ENCODE results near the gene SAA1.

DNA sequence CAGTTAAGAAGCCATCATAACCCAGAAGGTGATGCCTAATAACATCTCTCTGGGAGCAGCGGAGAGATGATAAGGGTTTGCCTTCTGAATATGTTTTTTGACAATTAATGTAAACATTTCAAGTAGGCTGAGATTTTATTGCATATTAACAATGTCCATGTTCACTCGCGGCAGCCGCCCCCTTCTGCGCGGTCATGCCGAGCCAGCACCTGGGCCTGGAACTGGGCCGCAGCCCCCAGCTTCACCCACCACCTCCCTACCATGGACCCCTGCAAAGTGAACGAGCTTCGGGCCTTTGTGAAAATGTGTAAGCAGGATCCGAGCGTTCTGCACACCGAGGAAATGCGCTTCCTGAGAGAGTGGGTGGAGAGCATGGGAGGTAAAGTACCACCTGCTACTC, 4.3 kb upstream of the SAA1 start:
- TF ChIP-seq POLR2A (IDR thresholded peaks at IDR 0.05) (no peak), EP300 (IDR thresholded peaks at IDR 0.05) (no peak)
- TF ChIP-seq, protein P1, sequence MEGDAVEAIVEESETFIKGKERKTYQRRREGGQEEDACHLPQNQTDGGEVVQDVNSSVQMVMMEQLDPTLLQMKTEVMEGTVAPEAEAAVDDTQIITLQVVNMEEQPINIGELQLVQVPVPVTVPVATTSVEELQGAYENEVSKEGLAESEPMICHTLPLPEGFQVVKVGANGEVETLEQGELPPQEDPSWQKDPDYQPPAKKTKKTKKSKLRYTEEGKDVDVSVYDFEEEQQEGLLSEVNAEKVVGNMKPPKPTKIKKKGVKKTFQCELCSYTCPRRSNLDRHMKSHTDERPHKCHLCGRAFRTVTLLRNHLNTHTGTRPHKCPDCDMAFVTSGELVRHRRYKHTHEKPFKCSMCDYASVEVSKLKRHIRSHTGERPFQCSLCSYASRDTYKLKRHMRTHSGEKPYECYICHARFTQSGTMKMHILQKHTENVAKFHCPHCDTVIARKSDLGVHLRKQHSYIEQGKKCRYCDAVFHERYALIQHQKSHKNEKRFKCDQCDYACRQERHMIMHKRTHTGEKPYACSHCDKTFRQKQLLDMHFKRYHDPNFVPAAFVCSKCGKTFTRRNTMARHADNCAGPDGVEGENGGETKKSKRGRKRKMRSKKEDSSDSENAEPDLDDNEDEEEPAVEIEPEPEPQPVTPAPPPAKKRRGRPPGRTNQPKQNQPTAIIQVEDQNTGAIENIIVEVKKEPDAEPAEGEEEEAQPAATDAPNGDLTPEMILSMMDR (IDR thresholded peaks at IDR 0.05) = no peak

All from ovary (tissue), 3 donors.